D341Med (cell line): Measurements from ENCODE around the gene ADGRD2.

Experiments used
- DNase-seq: peaks from one replicate; pipeline ENCODE4 v3.0.0; 2012; ENCODE audit warnings: low spot score

ADGRD2 gene

GRCh38 chr9:124511891-124512805 is 61.9 kb downstream of the ADGRD2 start:
- DNase-seq, result no peak

DNA sequence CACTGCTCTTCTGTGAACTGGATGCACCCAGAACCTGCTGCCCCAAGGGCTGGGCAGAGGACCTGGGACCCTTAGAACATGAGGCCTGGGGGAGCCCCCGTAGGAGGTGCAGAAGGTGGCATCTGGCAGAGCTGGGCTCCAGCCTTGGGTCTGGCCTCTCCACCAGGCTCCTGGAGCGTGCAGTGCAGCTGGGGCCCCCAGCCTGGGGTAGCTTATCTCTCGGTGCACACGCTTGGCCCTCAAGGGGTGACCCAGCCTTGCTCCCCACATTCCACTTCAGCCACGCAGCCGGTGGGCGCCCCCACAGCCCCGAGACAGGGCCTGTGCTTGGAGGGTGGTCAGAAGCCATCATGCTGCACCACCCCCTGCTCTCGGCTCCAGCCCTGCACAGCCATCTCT is 62.6 kb downstream of the ADGRD2 start:
- no peak for DNase-seq

- no peak for DNase-seq
These were observed 63.2 kb downstream of the ADGRD2 start for GRCh38 chr9:124513376-124513994.

GRCh38 chr9:124514125-124514524 is 63.9 kb downstream of the ADGRD2 start:
- DNase-seq, result no peak

GRCh38 chr9:124514874-124515273 is 64.6 kb downstream of the ADGRD2 start:
- DNase-seq, result no peak

- no peak for DNase-seq
These were observed 67.3 kb downstream of the ADGRD2 start for GRCh38 chr9:124517600-124517999.

DNA sequence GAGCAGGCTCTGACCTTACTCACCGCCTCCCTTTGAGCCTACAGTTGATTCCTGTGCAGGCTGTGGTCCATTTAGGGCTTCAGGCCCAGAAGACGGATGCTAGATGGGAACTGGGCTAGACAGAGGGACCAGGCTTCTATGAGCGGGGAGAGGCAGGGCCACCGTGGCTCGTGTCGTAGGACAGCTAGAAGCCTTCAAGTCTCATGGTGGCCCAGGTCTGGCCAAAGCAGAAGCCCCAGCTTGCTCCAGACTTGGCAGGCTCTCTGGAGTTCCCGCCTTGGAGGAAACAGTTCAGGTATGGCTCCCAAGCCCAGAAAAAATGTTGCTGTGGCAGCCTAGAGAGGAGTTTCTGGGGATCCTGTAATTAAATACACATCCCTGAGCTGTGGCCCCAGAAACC is 67.9 kb downstream of the ADGRD2 start:
- no peak for DNase-seq

DNA sequence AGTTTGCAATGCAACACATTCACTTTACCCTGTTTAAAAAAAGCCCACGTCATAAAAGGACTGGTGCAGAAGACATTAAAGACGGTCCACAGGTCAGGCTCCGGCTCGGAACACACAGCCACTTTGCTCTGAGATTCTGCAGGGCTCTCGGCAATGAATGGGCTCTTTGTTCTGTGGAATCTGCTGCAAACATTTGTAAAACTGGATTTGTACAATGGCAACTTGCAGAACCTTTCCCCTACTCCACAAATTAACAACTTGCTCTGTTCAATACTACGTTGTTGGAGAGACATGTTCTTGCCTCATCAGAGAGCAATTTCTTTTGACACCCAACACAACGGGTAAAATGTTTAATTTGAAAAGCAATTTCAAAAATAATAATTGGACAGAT is 70.0 kb downstream of the ADGRD2 start:
- no peak for DNase-seq

DNA sequence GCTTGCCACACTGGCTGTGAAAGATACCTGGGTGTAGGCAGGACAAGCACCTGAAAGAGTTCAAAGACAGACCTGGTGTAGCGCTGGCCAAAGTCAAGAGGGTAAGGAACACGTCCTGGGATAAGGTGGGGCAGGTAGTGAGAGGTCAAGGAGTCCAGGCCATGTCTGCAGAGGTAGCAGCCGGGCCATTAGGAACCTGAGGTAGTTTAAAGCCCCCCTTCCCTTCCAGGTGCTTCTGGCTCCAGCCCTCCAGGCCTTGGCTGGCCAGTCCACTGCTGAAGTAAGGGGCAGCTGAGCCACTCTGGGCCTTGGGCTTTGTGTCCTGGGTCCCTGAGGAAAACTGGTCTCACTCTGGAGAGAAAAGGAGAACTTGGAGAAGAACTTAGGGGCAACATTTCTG is 70.9 kb downstream of the ADGRD2 start:
- DNase-seq, result no peak

DNA sequence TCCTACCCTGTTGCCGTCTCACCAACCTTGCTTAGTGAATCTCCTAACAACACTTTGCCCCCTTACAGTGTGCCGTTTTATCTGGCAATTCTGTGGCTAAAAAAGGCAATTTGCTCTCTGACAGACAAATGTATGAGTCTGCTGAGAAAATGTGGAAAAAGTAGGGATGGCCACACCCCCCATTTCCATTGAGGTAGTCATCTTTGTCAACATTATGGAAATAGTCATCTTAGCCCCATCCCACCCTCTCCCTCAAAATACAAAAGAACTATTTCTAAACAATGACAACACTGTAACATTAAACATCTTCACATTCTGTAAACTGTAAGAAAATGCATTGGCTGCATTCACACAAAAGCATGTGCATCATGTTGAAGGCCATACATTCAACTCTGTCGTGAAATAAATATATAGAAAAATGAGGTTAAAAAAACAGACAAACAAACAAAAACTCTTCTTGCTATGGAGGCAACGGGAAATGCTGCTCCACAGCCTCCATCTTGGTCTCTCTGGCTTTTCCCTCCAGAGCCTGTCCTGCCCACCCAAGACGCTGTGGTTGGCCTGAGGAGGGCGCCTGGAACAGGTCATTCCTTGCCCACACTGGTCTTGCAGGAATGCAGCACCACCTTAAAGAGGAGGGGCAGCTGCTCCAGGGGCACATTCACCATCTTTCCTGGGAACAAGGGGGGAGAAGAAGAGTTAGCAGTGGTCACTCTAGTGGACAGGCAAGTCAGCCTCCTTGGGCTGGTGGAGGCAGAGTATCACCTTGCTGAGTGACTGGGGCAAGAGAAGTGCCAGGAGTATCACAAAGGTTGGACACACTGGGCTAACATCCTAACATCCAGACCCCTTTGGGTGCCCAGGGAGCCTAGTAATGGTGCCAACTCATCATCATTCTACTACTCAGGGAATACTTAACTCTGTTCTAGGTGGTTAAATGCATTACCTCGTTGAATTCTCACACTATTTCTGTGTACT is 72.2 kb downstream of the ADGRD2 start:
- DNase-seq, result no peak

DNA sequence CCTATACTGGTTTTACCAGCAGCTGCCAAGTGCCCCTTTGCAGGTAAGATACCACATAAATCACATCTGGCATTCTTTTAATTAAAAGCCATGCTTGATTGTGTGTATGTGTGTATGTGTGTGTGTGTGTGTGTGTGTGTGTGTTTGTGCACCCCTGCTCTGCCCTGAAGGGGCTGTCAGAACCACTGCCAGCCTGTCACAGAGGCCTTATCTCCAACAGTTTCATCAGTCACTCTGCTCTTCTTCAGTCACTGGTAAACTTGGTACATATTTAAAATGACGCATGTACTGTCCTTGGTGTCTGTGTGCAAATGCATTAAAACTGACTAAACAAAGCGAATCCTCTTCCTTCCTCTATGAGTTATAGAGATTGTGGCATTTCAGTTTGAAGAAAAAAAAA is 75.9 kb downstream of the ADGRD2 start:
- DNase-seq, result no peak

GRCh38 chr9:124527781-124528180 is 77.5 kb downstream of the ADGRD2 start:
- DNase-seq, result no peak
